IgD-negative memory B cell (primary cell): ENCODE results near the gene STUM. TPM values are rescaled to one million over a fixed set of nuclear protein-coding genes. Genes with fewer than 3 reads are reported as not detected.
A peak's percentile ranks its signal among the peaks of the same experiment; 100 is the strongest.

Source experiments
- H3K27ac Mint-ChIP-seq, 3 donors: one replicate each; pipeline ENCODE4 v1.8.0; 2020 to 2022; ENCODE audit warnings: mild to moderate bottlenecking in 3 of 3, mixed read lengths in 3 of 3, moderate library complexity in 1 of 3
- H3K27me3 Mint-ChIP-seq: one replicate; pipeline ENCODE4 v1.8.0; 2021; ENCODE audit warnings: mixed read lengths
- H3K36me3 Mint-ChIP-seq: one replicate; pipeline ENCODE4 v1.8.0; 2020; ENCODE audit warnings: mild to moderate bottlenecking, mixed read lengths
- H3K4me1 Mint-ChIP-seq, 3 donors: one replicate each; pipeline ENCODE4 v1.8.0; 2020 to 2022; ENCODE audit warnings: mixed read lengths in 3 of 3, mild to moderate bottlenecking in 1 of 3
- H3K4me3 Mint-ChIP-seq, 4 donors: one replicate each; pipeline ENCODE4 v1.8.0; 2020 to 2022; ENCODE audit warnings: mild to moderate bottlenecking in 4 of 4, mixed read lengths in 4 of 4, moderate library complexity in 3 of 4
- H3K9me3 Mint-ChIP-seq, 3 donors: one replicate each; pipeline ENCODE4 v1.8.0; 2020 to 2021; ENCODE audit warnings: mixed read lengths in 3 of 3, mild to moderate bottlenecking in 1 of 3
- polyA plus RNA-seq: library from polyadenylated mRNA; unstranded; fragments of 300-500 nt; fragmentation: Illumina TruSeq; gene quantifications from one replicate; pipeline ENCODE4 v1.2.3, GENCODE V29; 2021

Gene STUM
- polyA plus RNA-seq, 1 donor from 2014 or later, result not detected

DNA sequence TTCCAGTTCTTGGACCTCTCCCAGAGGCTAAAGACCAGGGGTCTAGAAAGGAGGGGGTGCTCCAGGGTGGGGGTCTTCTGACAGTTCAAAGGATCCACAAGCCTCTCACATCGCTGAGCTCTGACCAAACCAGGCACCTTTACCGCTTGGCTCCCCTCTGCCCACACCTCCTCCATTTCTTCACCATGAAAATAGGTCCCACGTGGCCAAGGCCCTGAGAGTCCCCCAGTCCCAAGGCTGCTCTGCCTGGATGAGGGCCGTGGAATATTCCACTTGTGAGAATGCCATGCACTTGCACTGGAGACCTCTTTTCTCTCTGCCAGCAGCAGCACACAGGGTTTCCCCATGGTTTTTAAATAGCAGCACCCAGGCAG lies 103.2 kb downstream of the STUM start:
- H3K27me3 Mint-ChIP-seq, result no peaks in the 10 kb centered on the region
- H3K9me3 Mint-ChIP-seq, result no peaks in the 10 kb centered on the region
- H3K4me3 Mint-ChIP-seq, result no peak overlapping the region
- H3K4me1 Mint-ChIP-seq, result peaks cover 36 to 48% (median 43%) of the 10 kb centered on the region in 3 donors
- peaks cover 3% of the 10 kb centered on the region for H3K36me3 Mint-ChIP-seq
- no peak overlapping the region for H3K27ac Mint-ChIP-seq

DNA sequence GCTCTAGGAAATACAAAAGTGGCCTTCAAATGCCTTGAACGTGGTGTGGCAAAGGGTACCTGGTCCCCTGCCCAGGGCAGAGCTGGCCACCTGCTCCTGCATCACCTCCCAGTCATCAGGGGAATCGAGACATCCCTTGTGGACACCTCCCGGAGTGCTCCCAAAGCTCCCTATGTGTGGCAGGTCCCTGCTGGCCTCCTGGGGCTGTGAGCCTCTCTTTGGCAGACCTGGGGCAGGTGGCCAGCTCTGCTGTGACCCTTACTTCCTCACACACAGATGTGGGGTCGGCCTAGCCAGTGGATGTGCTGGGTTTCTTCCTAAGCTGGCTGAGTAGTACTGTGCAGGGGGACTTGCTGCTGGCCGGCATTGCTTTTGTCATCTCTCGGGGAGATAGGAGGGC lies 104.0 kb downstream of the STUM start:
- Mint-ChIP-seq H3K4me3 (peak overlapping the region in 1 of 4 donors; percentile 83), H3K27ac (no peak overlapping the region), H3K4me1 (peaks cover 45 to 55% (median 50%) of the 10 kb centered on the region in 3 donors), H3K27me3 (no peaks in the 10 kb centered on the region), H3K36me3 (peaks cover 3% of the 10 kb centered on the region), H3K9me3 (no peaks in the 10 kb centered on the region)

DNA sequence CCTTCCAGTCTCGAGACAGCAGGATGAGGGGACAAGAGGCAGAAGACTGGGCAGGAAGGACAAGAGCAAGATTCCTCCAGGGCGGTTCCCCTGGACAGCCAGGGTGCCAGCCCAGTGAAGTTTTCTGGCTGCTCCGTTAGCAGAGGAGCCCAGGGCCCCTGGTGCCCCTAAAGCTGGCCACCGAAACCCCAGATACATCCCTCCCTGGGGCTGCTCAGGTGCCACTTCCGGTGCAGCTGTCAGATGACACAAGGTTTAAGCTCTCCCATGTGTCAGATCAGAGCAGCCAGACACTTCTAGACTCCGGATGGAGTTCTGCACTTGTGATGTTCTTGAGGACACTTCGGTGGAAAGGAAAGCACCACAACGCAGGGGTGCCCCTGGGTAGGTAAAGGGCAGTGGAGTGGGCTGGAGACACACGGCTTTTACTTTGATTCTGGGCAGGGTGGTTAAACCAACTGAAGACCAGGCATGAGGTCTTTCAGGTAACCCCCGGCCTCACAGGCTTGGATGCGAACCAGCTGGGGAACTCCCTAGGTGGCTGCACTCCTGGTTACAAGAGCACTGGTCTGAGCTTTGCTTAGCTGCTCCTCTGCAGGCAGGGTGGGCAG lies 104.9 kb downstream of the STUM start:
- Mint-ChIP-seq H3K36me3 (no peaks in the 10 kb centered on the region), H3K4me1 (peaks cover 47 to 61% (median 50%) of the 10 kb centered on the region in 3 donors), H3K27ac (peak overlapping the region in 1 of 3 donors; percentile 93), H3K4me3 (peak overlapping the region; percentile 35 to 84 (median 63)), H3K27me3 (no peaks in the 10 kb centered on the region), H3K9me3 (no peaks in the 10 kb centered on the region)

DNA sequence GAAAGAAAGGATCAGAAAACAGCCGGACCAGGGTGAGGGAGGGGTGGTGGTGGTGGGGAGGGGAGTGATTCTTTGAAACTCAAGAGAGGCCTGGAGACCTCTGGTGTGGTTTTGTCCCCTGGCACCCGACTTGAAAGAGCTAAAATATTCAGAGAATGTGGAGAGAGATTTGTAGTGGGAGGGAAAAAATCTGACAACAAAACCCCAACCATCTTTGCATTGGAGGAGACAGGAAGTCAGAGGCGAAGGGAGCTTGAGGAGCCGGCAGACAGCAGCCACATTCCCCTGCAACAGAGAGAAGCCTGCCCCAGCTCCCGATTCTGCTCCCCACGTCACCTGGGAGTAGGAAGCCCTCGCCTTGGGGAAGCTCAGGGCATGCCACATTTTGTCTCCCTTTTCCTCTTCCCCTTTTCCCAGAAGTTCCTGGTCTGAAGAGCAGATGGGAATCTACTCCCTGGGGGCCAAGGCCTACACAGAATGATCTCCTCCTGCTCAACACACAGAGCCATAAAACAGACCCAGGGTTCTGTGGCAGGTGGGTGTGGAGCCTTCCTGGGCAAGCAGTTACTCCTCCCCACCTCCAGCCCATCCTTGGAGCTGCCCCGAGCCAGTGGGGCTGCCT lies 105.6 kb downstream of the STUM start:
- Mint-ChIP-seq H3K27me3 (no peaks in the 10 kb centered on the region), H3K27ac (peak overlapping the region in 1 of 3 donors; percentile 93), H3K36me3 (no peaks in the 10 kb centered on the region), H3K4me1 (peaks cover 48 to 61% (median 50%) of the 10 kb centered on the region in 3 donors), H3K4me3 (peak overlapping the region in 3 of 4 donors; percentile 43 to 84 (median 83)), H3K9me3 (no peaks in the 10 kb centered on the region)

DNA sequence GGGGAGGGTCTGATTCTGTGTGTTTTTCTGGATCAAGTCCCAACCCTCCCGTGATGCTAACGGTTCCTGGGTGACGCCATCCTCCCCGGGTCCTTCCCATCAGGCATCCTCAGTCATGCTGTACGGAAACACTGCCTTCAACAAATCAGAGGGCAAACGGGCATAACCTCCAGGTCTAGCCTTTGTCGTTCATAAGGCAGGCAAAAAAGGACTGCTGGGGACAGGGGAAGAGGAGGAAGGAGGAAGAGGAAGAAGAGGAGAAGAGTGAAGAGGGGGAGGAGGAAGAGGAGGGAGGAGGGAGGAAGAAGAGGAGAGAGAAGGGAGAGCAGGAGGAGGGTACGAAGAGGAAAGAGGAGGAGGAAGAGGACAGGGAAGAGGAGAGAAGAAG lies 106.1 kb downstream of the STUM start:
- Mint-ChIP-seq H3K27ac (peak overlapping the region in 1 of 3 donors; percentile 93), H3K36me3 (no peaks in the 10 kb centered on the region), H3K27me3 (no peaks in the 10 kb centered on the region), H3K4me1 (peaks cover 47 to 58% (median 48%) of the 10 kb centered on the region in 3 donors), H3K9me3 (no peaks in the 10 kb centered on the region), H3K4me3 (peak overlapping the region in 3 of 4 donors; percentile 49 to 85 (median 76))

DNA sequence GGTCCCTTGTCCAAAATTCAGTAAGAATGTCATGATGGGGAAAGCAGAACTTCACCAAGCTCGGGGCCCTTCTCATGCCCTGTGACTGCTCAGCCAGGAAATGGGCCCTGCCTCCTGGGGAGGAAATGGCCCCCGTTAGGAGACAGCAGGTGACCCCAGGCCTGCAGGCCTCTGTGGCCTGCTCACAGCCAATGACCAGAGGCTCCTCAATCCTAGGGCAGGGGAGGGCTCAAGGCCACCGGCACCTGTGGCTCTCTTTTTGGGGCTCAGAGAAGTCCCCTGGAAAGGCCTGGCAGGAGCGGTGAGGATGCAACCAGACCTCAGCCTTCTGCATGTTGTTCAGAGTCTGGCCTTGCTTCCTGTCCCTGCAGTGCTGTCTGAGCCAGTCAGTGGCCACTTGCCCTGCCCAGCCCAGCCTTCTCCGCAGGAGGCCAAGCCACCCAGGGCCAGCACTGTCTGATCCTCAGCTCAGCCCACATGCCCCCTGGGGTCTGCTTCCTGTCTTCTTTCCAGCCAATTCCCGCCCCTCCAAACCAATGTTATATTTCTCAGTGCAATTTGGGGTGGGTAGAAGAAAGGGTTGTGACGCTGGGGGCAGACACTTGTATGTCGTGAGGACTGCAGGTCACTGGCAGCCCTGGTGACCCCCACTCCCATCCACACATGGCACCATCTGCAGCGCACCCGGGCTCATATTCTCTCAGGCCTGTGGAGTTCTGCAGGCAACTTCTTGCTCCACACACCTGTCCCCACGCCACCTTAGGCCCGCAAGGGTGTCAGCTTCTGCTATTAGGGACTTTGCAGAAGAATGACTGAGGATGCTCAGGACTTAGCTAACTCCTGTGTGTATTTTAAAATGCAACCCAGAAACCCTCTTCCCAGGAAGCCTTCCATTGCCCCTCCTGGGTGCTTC lies 106.9 kb downstream of the STUM start:
- Mint-ChIP-seq H3K27ac (peak overlapping the region in 1 of 3 donors; percentile 67), H3K4me1 (peaks cover 45 to 58% (median 49%) of the 10 kb centered on the region in 3 donors), H3K9me3 (no peaks in the 10 kb centered on the region), H3K27me3 (no peaks in the 10 kb centered on the region), H3K4me3 (peak overlapping the region; percentile 16 to 85 (median 64)), H3K36me3 (peaks cover 2% of the 10 kb centered on the region)

DNA sequence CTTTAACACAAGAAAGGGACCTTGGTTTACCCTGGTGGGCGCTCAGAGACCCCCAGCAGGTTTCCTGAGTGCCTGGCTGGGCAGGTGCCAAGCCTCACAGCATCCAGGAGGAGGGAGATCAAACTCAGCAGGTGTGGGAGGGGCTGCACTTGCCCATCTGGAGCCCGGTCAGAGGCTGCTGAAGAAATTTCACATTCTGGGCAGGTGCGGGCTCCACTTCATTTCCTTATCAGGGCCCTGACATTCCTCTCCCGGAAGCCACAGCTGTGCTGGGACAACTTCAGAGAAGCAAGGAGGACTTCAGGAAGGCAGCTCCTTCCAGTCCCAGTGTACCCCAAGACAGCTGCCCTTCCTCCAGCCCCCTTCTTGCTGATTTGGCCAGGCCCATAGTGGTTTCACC lies 107.6 kb downstream of the STUM start:
- Mint-ChIP-seq H3K27ac (peak overlapping the region in 1 of 3 donors; percentile 67), H3K4me1 (peaks cover 50 to 62% (median 52%) of the 10 kb centered on the region in 3 donors)

DNA sequence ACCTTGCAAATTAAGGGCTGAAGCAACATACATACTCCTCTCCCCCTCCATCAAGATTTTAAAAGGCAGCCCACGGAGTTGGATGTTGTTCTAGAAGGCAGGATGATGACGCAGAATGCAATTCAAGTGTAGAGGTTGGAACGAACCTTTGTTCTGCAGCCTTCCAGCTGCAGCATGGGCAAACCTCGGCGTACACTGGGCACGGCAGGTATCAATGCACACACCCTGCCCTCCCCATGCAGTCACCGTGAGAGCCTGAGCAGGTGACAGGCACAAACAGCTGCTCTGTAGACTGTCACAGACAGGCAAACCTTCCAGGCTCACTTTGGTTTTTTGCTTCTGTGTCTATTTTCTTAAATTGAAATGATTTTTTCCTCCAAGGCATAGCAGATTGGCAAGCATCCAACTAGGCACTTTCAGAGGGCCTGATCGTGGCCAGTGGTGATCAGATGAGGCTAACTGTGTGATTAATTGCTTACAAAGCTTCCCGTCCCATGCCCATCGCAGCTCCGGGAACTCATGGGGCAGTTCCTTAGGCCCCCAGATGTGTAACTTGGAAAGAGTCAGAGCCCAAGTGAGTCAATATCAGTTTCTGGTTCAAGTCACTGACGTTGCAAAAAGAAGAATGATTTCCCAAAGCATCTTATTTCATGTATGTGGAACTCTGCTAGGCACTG lies 108.2 kb downstream of the STUM start:
- Mint-ChIP-seq H3K9me3 (no peaks in the 10 kb centered on the region), H3K36me3 (peaks cover 2% of the 10 kb centered on the region), H3K27me3 (no peaks in the 10 kb centered on the region), H3K4me3 (peak overlapping the region in 3 of 4 donors; percentile 67 to 81 (median 80)), H3K4me1 (peaks cover 55 to 67% (median 58%) of the 10 kb centered on the region in 3 donors), H3K27ac (peak overlapping the region in 1 of 3 donors; percentile 86)

More for the DNA sequence above, 107.6 kb downstream of the STUM start:
- Mint-ChIP-seq H3K36me3 (peaks cover 2% of the 10 kb centered on the region), H3K9me3 (no peaks in the 10 kb centered on the region), H3K4me3 (peak overlapping the region in 3 of 4 donors; percentile 67 to 81 (median 80)), H3K27me3 (no peaks in the 10 kb centered on the region)

DNA sequence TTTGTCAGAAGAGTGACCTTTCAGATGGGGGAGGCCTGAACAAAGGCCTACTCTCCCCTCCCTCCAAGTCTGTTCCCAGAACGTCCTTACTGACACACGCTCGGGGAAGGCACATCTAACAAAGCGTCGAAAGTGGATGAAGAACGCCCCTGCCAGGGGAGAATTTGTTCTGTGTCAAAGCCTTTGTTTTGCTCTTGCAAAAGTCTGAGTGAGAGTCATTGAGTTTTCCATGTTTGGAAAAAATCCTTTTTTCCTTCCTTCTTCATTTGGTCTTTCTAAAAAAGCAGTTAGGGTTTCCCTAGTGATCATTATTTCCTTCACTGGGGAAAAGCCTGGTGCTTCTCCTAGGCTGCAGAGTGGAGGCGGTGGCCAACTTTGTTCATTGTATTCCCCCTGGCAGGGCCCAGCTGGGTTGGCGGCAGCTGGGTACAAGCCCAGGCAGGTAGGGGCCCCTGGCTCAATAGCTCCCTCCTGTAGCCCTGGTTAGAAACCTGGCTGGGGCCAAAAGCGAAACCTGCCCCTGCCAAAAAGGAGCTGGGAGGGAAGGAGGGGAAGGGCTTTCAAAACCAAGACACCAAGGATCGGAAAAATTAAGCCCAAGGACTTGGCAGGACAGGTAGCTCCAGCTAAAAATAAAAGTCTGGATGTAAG lies 109.5 kb downstream of the STUM start:
- H3K9me3 Mint-ChIP-seq, result no peaks in the 10 kb centered on the region
- H3K27me3 Mint-ChIP-seq, result no peaks in the 10 kb centered on the region
- H3K4me3 Mint-ChIP-seq, result no peak overlapping the region
- peak overlapping the region in 1 of 3 donors; percentile 80 for H3K27ac Mint-ChIP-seq
- peaks cover 59 to 74% (median 65%) of the 10 kb centered on the region in 3 donors for H3K4me1 Mint-ChIP-seq
- peaks cover 2% of the 10 kb centered on the region for H3K36me3 Mint-ChIP-seq

DNA sequence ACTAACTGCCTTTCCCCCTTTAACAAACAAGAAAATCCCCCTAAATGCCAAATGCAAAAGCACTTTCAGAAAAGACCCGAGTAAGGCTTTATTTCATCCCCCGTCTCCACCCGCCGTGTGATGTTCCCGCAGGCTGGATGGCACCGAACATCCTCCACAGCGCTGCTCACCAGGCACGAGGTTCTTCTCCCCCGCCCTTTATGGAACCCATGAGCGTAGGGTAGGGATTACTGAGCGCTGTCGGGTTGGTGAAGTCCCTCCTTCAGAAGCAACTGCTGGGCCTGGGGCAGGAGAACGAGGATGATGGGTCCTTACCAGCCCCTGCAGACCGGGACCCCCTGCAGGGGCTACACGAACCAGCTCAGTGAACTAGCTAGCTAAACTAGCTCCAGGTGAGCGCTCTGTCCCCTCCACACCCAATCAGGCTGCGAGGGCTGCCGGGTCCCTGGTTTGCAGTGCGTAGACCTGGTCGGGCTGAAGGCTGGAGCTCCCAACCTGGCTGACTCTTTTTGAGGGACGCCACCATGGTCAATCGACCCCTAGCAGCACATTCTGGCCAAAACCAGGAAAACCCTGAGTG lies 110.1 kb downstream of the STUM start:
- no peaks in the 10 kb centered on the region for H3K9me3 Mint-ChIP-seq
- peaks cover 2% of the 10 kb centered on the region for H3K36me3 Mint-ChIP-seq
- H3K4me1 Mint-ChIP-seq, result peaks cover 59 to 74% (median 64%) of the 10 kb centered on the region in 3 donors
- H3K27me3 Mint-ChIP-seq, result no peaks in the 10 kb centered on the region
- no peak overlapping the region for H3K4me3 Mint-ChIP-seq
- peak overlapping the region in 1 of 3 donors; percentile 82 for H3K27ac Mint-ChIP-seq

Other genes starting within 250 kb of the STUM start
- gene LIN9, start 239.6 kb upstream of the STUM start, polyA plus RNA-seq, result 3.6 TPM
- gene PARP1, start 140.7 kb upstream of the STUM start, polyA plus RNA-seq, result 321 TPM
- 20.4 TPM for gene ITPKB, start 190.5 kb downstream of the STUM start, polyA plus RNA-seq